HAP-1 (cell line): ENCODE measurements around the gene KLHL35.

Experiments used
- DNase-seq, 2 experiments: peaks; one replicate each; pipeline ENCODE4 v3.0.0-alpha.2; 2016 to 2020; ENCODE audit warnings: low spot score in 2 of 2
- H3K27me3 ChIP-seq: fragments of 250-450 bp; sonication (Bioruptor Pico); 2 replicates; pipeline ENCODE4 v1.5.1; 2020; ENCODE audit warnings: low read depth, mild to moderate bottlenecking, moderate library complexity
- H3K36me3 ChIP-seq: fragments of 250-450 bp; sonication (Bioruptor Pico); replicated peaks from 2 replicates; pipeline ENCODE4 v1.5.1; 2020; ENCODE audit warnings: mild to moderate bottlenecking
- H3K4me1 ChIP-seq: fragments of 250-450 bp; sonication (Bioruptor Pico); 2 replicates; pipeline ENCODE4 v1.5.1; 2020; ENCODE audit warnings: mild to moderate bottlenecking
- H3K4me3 ChIP-seq: fragments of 250-450 bp; sonication (Bioruptor Pico); 2 replicates; pipeline ENCODE4 v1.5.1; 2020; ENCODE audit warnings: mild to moderate bottlenecking, moderate library complexity
- H3K9me3 ChIP-seq: fragments of 250-450 bp; sonication (Bioruptor Pico); 2 replicates; pipeline ENCODE4 v1.5.1; 2020; ENCODE audit warnings: mild to moderate bottlenecking, moderate library complexity
- in situ Hi-C: fragments of 300-500 bp; cut with MboI; formaldehyde crosslinking; loops from 3 replicates; pipeline ENCODE4 v1.14.3; 2020; ENCODE audit warnings: low sequenced_read_pairs, inconsistent platforms, mixed read lengths

Gene KLHL35

DNA sequence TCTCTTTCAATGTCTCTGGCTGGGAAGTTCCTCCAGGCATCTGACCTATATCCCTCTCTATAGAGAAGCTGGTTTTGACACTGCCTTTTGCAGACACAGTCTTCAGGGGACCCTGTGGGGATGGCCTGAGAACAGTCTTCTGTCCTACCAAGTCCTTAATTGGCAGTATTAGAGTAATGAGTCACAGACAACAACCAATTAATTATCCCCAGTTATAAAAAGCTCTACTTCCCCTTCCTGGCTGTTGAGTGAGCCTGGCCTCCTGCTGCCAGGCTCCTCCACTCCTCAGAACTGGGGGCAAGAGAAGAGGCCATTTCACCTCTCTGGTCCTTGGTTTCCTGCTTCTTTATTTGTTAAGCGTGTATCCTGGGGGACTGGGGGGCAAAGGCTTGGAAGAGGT, 41.2 kb upstream of the KLHL35 start:
- DNase-seq = no peak
- in situ Hi-C loops = no loop called here
- Histone ChIP-seq H3K27me3 (no peaks in the 10 kb centered on the region), H3K4me1 (peaks cover 3% of the 10 kb centered on the region; the same call in 1 of the 2 replicates), H3K36me3 (no peaks in the 10 kb centered on the region), H3K4me3 (no peak overlapping the region), H3K9me3 (no peaks in the 10 kb centered on the region)

DNA sequence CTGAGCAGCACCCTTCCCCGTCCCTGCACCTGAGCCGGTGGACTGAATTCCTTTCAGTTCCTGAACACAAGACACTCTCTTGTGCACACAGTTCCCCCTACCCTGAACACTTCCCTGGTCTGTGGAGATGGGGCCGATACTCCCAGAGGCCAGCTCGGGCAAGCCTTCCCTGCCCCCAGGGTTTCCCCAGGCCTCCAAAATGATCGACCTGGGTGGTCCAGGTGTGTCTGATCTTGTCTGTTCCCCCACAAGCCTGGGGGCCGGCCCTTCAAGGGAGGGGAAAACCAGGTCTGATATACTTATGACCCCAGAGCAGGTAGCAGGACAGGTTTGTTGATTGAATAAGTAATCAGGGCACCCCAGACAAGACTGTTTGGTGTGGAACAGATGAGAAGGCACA, 40.7 kb upstream of the KLHL35 start:
- in situ Hi-C loops = no loop called here
- Histone ChIP-seq H3K27me3 (no peaks in the 10 kb centered on the region), H3K36me3 (no peaks in the 10 kb centered on the region), H3K4me1 (peaks cover 3% of the 10 kb centered on the region; the same call in 1 of the 2 replicates), H3K4me3 (no peak overlapping the region), H3K9me3 (no peaks in the 10 kb centered on the region)
- DNase-seq = no peak

DNA sequence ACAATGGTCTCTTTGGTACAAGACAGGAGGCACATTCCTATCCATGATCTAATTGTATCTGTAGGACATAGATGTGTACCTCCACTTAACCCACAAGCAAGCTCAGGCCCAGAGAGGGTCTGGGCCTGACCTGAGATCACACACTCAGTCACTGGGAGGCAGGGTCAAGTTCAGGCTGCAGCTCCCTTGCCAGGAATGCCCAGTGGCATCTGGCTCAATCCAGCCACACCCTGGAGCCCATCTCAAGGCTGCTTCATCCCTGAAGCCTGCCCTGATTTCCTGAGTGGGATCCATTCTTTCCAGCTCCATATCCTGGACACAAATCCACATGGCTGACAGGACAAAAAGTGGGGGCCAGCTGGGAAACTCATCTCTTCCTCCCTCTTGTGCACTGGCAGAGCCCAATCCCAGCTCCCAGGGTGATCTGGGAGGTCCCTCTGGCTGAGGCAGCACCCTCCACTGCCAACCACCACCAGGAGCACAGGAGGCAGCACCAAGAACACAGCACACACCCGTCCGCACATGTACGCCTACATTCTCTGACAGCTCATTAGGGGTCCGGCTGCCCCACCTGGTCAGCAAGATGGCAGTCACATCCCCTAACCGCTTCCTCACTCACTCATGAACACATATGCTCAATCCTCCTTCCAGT, 39.2 kb upstream of the KLHL35 start:
- Histone ChIP-seq H3K9me3 (no peaks in the 10 kb centered on the region), H3K27me3 (no peaks in the 10 kb centered on the region), H3K4me3 (no peak overlapping the region), H3K36me3 (no peaks in the 10 kb centered on the region), H3K4me1 (peaks cover 3% of the 10 kb centered on the region; the same call in 1 of the 2 replicates)
- DNase-seq = no peak
- in situ Hi-C loops = no loop called here

DNA sequence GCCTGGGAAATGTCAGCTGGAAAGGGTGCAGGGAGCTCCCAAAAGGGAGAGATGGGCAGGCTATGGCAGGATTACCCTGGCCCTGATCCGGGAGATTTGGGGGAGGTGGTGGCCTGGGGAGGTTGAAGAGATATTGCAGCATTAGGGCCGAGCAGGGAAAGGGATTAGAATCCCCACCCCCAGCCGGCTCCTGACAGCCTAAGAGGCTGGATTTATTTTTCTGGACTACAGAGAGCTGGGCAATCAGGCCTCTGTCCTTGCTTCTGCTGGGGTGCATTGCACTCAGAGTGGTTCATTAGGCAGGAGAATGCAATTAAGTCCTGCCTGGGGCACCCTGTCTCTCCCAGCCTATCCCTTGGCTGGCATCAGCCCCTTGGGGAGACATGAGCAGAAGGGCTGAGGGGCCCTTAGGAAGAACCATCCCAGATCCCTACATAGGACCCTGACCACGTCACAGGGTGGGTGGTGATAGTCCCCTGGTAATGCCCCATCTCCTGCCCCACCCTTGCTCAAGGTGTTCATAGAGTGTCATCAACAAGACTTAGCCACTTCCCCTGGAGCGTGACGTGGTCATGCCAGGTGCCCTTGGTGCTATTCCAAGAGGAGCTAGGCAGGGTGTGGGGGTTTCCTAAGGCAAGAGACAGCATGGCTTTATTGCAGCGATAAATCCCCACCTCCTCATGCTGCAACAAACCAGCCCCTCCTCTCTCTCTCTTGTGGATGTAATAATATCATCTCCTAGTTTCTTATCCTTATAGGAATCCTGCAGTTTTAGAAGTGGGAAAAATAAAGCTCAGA, 38.4 kb upstream of the KLHL35 start:
- H3K36me3 ChIP-seq = no peaks in the 10 kb centered on the region
- in situ Hi-C loops = no loop called here
- no peaks in the 10 kb centered on the region for H3K27me3 ChIP-seq
- H3K4me3 ChIP-seq = no peak overlapping the region
- H3K4me1 ChIP-seq = peaks cover 3% of the 10 kb centered on the region; the same call in 1 of the 2 replicates
- no peaks in the 10 kb centered on the region for H3K9me3 ChIP-seq
- DNase-seq = no peak

DNA sequence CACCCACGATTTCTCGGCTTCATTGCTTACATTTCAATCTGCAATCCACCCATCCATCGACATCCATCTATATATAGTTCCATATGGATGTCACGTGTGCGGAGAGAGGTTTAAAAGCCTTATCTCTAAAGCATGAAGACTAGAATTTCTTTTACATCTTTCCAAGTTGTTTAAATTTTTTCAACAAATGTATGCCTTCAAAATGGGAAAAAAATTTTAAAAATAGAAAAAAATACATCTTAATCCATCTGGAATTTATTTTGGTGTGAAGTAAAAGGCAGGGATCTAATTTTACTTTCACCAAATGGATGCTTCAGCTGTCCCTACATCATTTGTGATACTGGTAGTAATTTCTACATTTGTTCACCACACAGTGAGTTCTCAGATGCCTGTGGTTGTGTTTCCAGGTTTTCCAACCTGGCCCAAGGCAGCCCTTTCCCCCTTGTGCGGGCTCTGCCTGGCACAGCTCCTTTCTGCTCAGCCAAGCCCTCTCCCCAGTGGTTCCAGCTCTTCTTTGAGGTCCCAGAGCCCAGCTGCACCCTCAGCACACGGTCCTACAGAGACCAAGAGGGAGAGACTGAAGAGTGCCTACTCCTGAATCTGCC, 37.6 kb upstream of the KLHL35 start:
- Histone ChIP-seq H3K36me3 (no peaks in the 10 kb centered on the region), H3K4me1 (peaks cover 3% of the 10 kb centered on the region; the same call in 1 of the 2 replicates), H3K27me3 (no peaks in the 10 kb centered on the region), H3K4me3 (no peak overlapping the region), H3K9me3 (no peaks in the 10 kb centered on the region)
- no peak for DNase-seq
- in situ Hi-C loops = no loop called here

DNA sequence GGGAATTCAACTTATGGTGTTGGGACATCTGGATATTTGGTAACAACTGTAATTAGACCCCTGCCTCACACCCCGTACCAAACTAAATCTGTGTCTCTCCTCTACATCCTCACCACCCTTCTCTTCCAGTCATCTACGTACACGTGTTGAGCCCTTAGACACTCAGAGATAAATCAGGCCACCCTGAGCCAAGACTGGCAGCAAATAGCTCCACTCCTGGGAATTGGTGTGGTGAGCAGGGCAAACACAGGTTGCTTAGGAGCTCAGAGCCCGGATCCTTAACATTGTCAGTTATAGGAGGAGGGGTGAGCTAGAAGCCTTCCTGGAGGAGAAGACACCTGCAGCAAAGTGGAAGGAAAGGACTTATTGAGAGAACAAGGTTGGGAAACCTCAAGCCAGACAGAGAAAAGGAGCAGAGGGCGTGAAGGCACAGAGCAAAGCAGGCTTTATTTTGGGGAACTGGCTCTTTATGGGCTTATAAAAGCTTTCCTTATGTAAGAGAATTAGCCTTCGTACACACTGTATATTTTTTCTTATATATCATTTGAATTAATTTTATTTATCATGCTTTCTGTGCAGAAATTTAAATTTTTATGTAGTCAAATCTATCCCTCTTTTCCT, 36.9 kb upstream of the KLHL35 start:
- in situ Hi-C loops = no loop called here
- no peaks in the 10 kb centered on the region for H3K9me3 ChIP-seq
- DNase-seq = no peak
- H3K27me3 ChIP-seq = no peaks in the 10 kb centered on the region
- no peaks in the 10 kb centered on the region for H3K36me3 ChIP-seq
- no peaks in the 10 kb centered on the region for H3K4me1 ChIP-seq
- H3K4me3 ChIP-seq = no peak overlapping the region

DNA sequence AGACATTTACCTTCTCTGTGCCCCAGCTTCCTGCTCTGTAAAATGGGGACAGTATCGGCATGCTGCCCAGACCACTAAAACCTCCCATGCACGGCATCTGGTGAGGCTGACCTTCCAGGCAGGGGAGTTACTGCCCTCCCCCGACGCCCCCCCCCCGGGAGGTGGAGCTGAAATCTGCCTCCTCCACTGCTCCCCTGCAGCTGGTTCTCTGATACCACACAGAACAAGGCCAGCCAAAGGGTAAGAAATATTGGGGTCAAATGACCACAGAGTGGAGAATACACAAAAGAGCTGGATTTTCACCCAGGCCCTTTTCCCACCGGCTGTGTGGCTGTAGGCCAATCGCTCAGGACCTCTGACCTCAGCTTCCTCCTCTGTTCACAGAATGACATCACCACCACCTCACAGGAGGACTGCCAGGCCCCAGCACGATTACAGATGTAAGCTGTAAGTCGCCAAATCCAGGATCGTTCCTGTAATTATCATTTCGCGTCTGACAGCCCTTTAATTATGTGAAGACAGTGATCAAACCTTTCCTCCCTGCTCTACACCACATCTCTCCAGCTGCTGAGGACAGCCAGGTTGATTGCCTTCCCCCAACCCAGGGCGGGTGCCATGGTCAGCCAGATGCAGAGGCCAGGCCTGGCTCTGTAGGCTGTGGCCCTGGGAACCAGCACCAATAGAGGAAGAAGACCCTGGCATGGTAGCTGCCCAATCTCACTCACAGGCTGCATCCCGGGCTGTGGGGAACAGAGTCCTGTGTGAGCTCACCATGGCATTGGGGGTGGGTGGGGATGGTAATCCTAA, 35.7 kb upstream of the KLHL35 start:
- Histone ChIP-seq H3K27me3 (no peaks in the 10 kb centered on the region), H3K4me1 (no peaks in the 10 kb centered on the region), H3K9me3 (no peaks in the 10 kb centered on the region), H3K4me3 (no peak overlapping the region), H3K36me3 (no peaks in the 10 kb centered on the region)
- in situ Hi-C loops = no loop called here
- no peak for DNase-seq

DNA sequence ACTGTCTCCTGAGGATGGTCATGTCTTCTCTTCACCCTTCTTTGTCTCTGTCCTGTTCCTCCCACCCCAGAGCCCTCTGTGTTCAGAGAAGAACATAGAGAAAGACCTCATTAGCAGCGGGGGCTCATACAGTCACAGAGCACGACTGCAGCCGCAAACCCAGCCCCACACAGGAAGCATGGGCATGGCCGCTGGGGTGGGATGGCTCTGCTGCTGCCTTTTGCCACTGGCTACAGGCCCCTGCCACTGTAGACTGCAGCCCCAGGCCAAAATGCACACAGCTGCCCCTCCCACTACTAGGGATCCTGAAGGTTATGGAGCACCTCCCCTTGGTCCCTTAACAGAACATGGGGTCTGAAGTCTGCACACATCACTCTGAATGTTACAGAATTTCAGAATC, 34.9 kb upstream of the KLHL35 start:
- in situ Hi-C loops = no loop called here
- Histone ChIP-seq H3K4me3 (no peak overlapping the region), H3K4me1 (no peaks in the 10 kb centered on the region), H3K36me3 (no peaks in the 10 kb centered on the region), H3K27me3 (no peaks in the 10 kb centered on the region), H3K9me3 (no peaks in the 10 kb centered on the region)
- no peak for DNase-seq

DNA sequence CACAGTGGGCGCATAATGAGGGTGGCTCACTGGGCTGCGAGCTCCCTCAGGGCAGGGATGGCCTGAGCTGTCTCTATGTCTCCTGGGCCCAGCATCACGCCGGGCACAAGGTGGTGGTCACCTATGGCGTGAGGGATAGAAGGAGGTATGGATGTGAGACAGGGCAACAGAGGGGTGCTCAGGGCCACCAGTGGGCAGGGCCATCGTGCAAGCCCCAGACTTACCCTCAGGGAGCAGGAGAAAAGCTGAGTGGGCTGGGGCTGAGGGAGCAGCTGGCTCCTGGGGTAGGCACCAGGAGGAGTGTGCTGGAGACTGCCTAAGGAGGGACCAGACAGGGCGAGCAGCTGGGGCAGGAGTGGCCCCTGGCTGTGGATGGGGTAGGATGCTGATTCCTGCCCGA, 34.3 kb upstream of the KLHL35 start:
- Histone ChIP-seq H3K4me3 (no peak overlapping the region), H3K4me1 (no peaks in the 10 kb centered on the region), H3K36me3 (no peaks in the 10 kb centered on the region), H3K27me3 (no peaks in the 10 kb centered on the region), H3K9me3 (no peaks in the 10 kb centered on the region)
- no peak for DNase-seq
- in situ Hi-C loops = no loop called here

DNA sequence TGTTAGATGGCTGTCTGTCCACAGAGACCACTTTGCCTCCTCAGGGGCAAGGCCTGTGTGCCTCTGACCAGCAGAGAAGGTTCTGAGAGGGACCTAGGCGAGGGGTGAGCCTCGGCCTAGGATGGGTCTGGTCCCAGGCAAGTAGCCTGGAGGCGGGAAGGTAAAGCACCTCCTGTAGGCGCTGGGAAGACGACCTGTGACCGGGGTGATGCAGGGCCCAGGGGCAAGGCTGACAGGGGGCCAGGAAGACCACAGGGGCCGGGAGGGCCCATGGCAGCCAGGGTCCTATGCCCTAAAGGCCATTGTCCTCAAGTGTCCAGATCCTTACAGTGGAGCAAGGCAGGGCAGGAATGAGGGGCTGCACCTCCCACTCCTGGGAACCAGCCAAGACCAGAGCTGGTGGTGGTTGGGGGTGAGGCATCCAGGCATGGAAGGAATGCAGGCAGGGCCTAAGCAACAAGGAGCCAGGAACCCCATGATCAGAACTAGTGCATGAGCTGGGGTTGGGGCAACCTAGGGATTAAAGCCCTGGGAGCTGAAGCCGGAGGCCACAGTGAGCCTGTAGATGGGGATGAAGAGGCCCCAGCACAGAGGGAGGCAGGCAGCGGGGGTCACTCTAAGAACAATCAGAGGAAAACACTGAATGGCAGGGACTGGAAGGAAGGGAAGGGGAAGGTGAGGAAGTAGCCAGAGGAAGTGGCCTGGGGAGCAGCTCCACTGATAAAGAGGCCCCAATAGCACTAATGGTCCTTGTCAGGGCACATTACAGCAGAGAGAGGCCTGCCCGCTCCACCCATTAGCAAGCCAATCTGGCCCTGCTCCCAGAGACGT, 32.9 kb upstream of the KLHL35 start:
- H3K27me3 ChIP-seq = no peaks in the 10 kb centered on the region
- H3K4me3 ChIP-seq = no peak overlapping the region
- H3K9me3 ChIP-seq = no peaks in the 10 kb centered on the region
- DNase-seq = no peak
- no peaks in the 10 kb centered on the region for H3K36me3 ChIP-seq
- in situ Hi-C loops = no loop called here
- no peaks in the 10 kb centered on the region for H3K4me1 ChIP-seq

DNA sequence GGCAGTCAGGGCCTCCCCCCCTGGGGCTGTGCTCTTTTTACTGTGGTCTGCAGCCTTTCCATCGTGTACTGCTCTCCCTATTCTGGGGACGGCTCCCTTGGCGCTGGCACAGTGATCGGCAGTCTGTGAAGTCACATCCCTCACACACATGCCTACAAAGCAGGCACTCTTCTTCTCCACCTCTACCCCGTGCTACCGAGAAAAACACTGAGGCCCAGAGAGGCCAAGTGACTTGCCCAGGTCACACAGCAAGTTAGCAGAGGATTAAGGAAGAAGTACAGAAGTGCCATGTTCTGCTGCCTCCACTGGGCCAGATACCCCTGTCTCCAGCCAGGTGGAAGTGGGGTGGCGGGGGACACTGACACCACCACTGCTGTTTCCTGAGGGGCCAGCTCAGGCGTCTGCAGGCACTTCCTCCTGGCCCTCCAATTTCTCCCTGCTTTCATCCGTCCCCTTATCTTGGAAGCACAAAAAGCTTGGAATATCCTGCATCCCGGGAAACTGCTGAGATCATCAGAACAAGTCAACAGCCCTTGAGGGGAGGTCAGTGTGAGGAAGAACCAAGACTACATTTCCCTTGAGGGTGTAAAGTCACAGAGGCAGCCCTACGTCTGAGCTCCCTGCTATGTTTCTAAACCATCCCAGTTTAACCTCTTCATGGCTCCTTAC, 30.2 kb upstream of the KLHL35 start:
- Histone ChIP-seq H3K4me1 (no peaks in the 10 kb centered on the region), H3K9me3 (no peaks in the 10 kb centered on the region), H3K27me3 (no peaks in the 10 kb centered on the region), H3K4me3 (no peak overlapping the region), H3K36me3 (no peaks in the 10 kb centered on the region)
- in situ Hi-C loops = no loop called here
- DNase-seq = no peak

DNA sequence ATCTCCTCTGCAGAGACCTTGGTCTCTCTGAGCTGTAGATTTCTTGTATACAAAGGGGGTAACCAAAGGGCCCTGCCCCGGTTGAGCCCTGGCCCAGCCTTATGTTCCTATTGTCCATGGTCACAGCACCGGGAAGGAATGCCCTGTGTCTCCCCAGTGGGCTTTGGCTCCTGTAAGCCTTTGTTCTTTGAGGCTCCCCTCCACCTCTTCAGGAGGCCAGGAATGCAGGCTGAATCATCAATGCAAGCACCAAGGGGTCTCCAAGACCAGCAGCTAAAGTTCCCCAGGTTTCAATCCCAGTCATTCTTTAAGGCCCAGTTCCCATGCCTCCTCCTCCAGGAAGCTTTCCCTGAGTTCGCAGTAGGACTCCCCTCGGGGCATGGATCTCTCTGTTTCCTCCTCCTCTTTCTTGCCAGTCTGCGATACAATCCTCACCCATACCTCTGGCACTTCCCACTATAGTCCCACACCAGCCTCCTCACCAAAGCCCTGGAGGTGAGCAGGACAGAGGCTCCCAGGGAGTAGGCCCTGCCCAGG, 29.2 kb upstream of the KLHL35 start:
- H3K36me3 ChIP-seq = no peaks in the 10 kb centered on the region
- in situ Hi-C loops = no loop called here

More for the DNA sequence above, 29.2 kb upstream of the KLHL35 start:
- DNase-seq = no peak
- Histone ChIP-seq H3K4me1 (no peaks in the 10 kb centered on the region), H3K27me3 (no peaks in the 10 kb centered on the region), H3K9me3 (no peaks in the 10 kb centered on the region), H3K4me3 (no peak overlapping the region)
